HG03432 (cell line): ENCODE results near the gene NOTCH4.

Experiments used
- ATAC-seq: cut with Tn5 transposase; IDR thresholded peaks from one replicate; pipeline ENCODE4 v1.9.1; 2021; ENCODE audit warnings: mild to moderate bottlenecking, moderate library complexity; ENCODE audit not compliant: unreplicated experiment

The NOTCH4 gene

GRCh38 chr6:32183030-32183429 is 40.8 kb downstream of the NOTCH4 start:
- ATAC-seq = no peak

- ATAC-seq = no peak
Observed at GRCh38 chr6:32182555-32182981, 41.3 kb downstream of the NOTCH4 start.

- no peak for ATAC-seq
Observed at GRCh38 chr6:32181915-32182529, 41.8 kb downstream of the NOTCH4 start.

- no peak for ATAC-seq
Observed at GRCh38 chr6:32181148-32181702, 42.6 kb downstream of the NOTCH4 start.

GRCh38 chr6:32179766-32180405 is 44.0 kb downstream of the NOTCH4 start:
- ATAC-seq = no peak

- ATAC-seq = no peak
Observed at GRCh38 chr6:32178547-32179440, 45.1 kb downstream of the NOTCH4 start.

GRCh38 chr6:32177788-32178546 is 45.9 kb downstream of the NOTCH4 start, which contains the start of gene RNF5:
Gene RNF5, plus strand, starts transcription at chr6:32178405. Its CDS starts 107 bp downstream, at chr6:32178512.
- ATAC-seq = peak; percentile 81

- ATAC-seq = no peak
Observed at GRCh38 chr6:32177183-32177787, 46.6 kb downstream of the NOTCH4 start.

GRCh38 chr6:32176476-32177182 is 47.2 kb downstream of the NOTCH4 start:
- ATAC-seq = no peak

GRCh38 chr6:32175711-32176475 is 48.0 kb downstream of the NOTCH4 start, which contains the start of gene AGPAT1:
Gene AGPAT1, minus strand, starts transcription at chr6:32176084. Its CDS starts 4,588 bp downstream, at chr6:32171496.
- peak; percentile 45 for ATAC-seq

GRCh38 chr6:32175322-32175710 is 48.6 kb downstream of the NOTCH4 start:
- ATAC-seq = no peak

- no peak for ATAC-seq
Observed at GRCh38 chr6:32174416-32174815, 49.5 kb downstream of the NOTCH4 start.

- no peak for ATAC-seq
Observed at GRCh38 chr6:32173051-32173727, 50.7 kb downstream of the NOTCH4 start.

GRCh38 chr6:32171234-32171633 is 52.6 kb downstream of the NOTCH4 start:
- no peak for ATAC-seq

- ATAC-seq = no peak
Observed at GRCh38 chr6:32170294-32170693, 53.6 kb downstream of the NOTCH4 start.

GRCh38 chr6:32168807-32169591 is 54.9 kb downstream of the NOTCH4 start:
- ATAC-seq = no peak

GRCh38 chr6:32168350-32168749 is 55.5 kb downstream of the NOTCH4 start:
- no peak for ATAC-seq
